Measurements from ENCODE around the gene LGALS12. TPM values are rescaled to one million over a fixed set of nuclear protein-coding genes. Genes with fewer than 3 reads are reported as not detected.

LGALS12 gene
- total and polyA plus RNA-seq, 2 of the 13 experiments (the other 11 are each of a cell fraction or from before 2014, with no cell fraction given), result not detected

GRCh38 chr11:63564784-63565350, 59.0 kb downstream of the LGALS12 start:
- DNase-seq (ENCODE audit: low spot score) (no peak), ATAC-seq (peak; percentile 35; the same call in 1 of the 3 replicates), FAIRE-seq (no peak)
- in situ Hi-C loops (cut with HindIII; ENCODE audit: extremely low pct_ligation_motif_present, low pct_unique_long_range_greater_than_20kb) (no loop called here), intact Hi-C loops (cut with micrococcal nuclease; ENCODE audit: unreplicated experiment) (no loop called here)
- Histone ChIP-seq H3K36me3 (replicated peaks in 1 of 2; ENCODE audit: control insufficient read depth in 1 of 2, insufficient read depth in 2 of 2, low read length in 2 of 2) (no peaks in the 10 kb centered on the region), H3K79me2 (ENCODE audit: insufficient read depth, low read length) (no peaks in the 10 kb centered on the region), H2AFZ (ENCODE audit: low read length) (no peak overlapping the region), H3K9ac (ENCODE audit: insufficient read depth, low read depth, low read length) (no peak overlapping the region), H3K9me3 (ENCODE audit: low read length) (no peaks in the 10 kb centered on the region), H3K27me3 (ENCODE audit: control insufficient read depth in 1 of 2, insufficient read depth in 2 of 2, low read length in 2 of 2) (no peaks in the 10 kb centered on the region), H3K27ac (ENCODE audit: extremely low read length, insufficient read depth, low read length) (no peak overlapping the region), H3K4me3 (replicated peaks in 1 of 3; ENCODE audit: insufficient read depth in 1 of 3, low read depth in 2 of 3, low read length in 3 of 3) (no peak overlapping the region), H3K4me2 (ENCODE audit: low read depth, low read length) (no peak overlapping the region), H4K20me1 (ENCODE audit: insufficient read depth, low read length) (no peaks in the 10 kb centered on the region), H3K4me1 (ENCODE audit: insufficient read depth, low read length) (peaks cover 29% of the 10 kb centered on the region)
- WGBS (ENCODE audit: low lambda C conversion rate), result 42% methylated on average over 4 of the region's 4 CpGs
- ChIA-PET CTCF (ENCODE audit: low intra/inter-chr PET ratio, low total read pairs) (no interaction called here), POLR2A (interaction anchor here (2.4 kb wide), 1 partner anchor 10 kb away, joined by 6 read pairs; no protein-coding TSS in a partner anchor)
- TF ChIP-seq ZNF569 (CRISPR knock-in tag; IDR thresholded peaks at IDR 0.05; ENCODE audit: borderline replicate concordance) (no peak), MEF2D (CRISPR knock-in tag; IDR thresholded peaks at IDR 0.05) (no peak), SMAD1 (CRISPR knock-in tag; IDR thresholded peaks at IDR 0.05; ENCODE audit: borderline replicate concordance, low read depth) (no peak)
- BruUV-seq (replicated peaks), result no TSS peak

Other genes with a start within 250 kb of the LGALS12 start
- 1.9 and 4.0 TPM in 2 replicates for gene SLC22A9, start 136.3 kb upstream of the LGALS12 start, total RNA-seq (2016; rRNA removed; fragmentation: Illumina TruSeq; extraction: Trizol)
- gene SLC22A9, start 136.3 kb upstream of the LGALS12 start, polyA plus RNA-seq (2011; rRNA removed), result 11.7 and 21.9 TPM in 2 replicates
- not detected in 2 replicates for gene PLAAT5, start 14.9 kb upstream of the LGALS12 start, total RNA-seq (2016; rRNA removed; fragmentation: Illumina TruSeq; extraction: Trizol)
- gene PLAAT5, start 14.9 kb upstream of the LGALS12 start, polyA plus RNA-seq (2011; rRNA removed), result not detected in 2 replicates
- gene PLAAT4, start 30.7 kb downstream of the LGALS12 start, total RNA-seq (2016; rRNA removed; fragmentation: Illumina TruSeq; extraction: Trizol), result 1.00 and 1.6 TPM in 2 replicates
- gene PLAAT4, start 30.7 kb downstream of the LGALS12 start, polyA plus RNA-seq (2011; rRNA removed), result 0.71 and 1.1 TPM in 2 replicates
- 0.29 TPM in 1 of 2 replicates, not detected in the other for gene PLAAT2, start 57.3 kb downstream of the LGALS12 start, total RNA-seq (2016; rRNA removed; fragmentation: Illumina TruSeq; extraction: Trizol)
- 0.09 and 0.22 TPM in 2 replicates for gene PLAAT2, start 57.3 kb downstream of the LGALS12 start, polyA plus RNA-seq (2011; rRNA removed)
- gene PLAAT3, start 108.3 kb downstream of the LGALS12 start, total RNA-seq (2016; rRNA removed; fragmentation: Illumina TruSeq; extraction: Trizol), result 9.3 and 10.2 TPM in 2 replicates
- 16.4 and 17.2 TPM in 2 replicates for gene PLAAT3, start 108.3 kb downstream of the LGALS12 start, polyA plus RNA-seq (2011; rRNA removed)
- not detected in 2 replicates for gene ATL3, start 165.3 kb downstream of the LGALS12 start, total RNA-seq (2016; rRNA removed; fragmentation: Illumina TruSeq; extraction: Trizol)
- not detected in 2 replicates for gene ATL3, start 165.3 kb downstream of the LGALS12 start, polyA plus RNA-seq (2011; rRNA removed)
- gene RTN3, start 175.4 kb downstream of the LGALS12 start, total RNA-seq (2016; rRNA removed; fragmentation: Illumina TruSeq; extraction: Trizol), result 25.3 and 32.2 TPM in 2 replicates
- gene RTN3, start 175.4 kb downstream of the LGALS12 start, polyA plus RNA-seq (2011; rRNA removed), result 40.9 and 41.1 TPM in 2 replicates